Retinal pigment epithelial cell (primary cell): ENCODE data around the gene BLOC1S5.
"Not testable (repeated sequence)": the region's sequence is repeated elsewhere in the genome, so short reads cannot be mapped to it uniquely, and the experiment has no call there.

Experiments used
- DNase-seq: peaks from one replicate; pipeline ENCODE4 v3.0.0-alpha.2; 2010; ENCODE audit warnings: low read depth
- H3K4me3 ChIP-seq: 2 replicates; pipeline ENCODE4 v1.5.1; 2011; ENCODE audit warnings: mild to moderate bottlenecking, low read length, control low read depth, moderate library complexity
- CTCF ChIP-seq: conservative IDR thresholded peaks from 2 replicates; pipeline ENCODE4 v1.5.1; 2011; ENCODE audit warnings: low read depth, low read length, control low read depth, inconsistent platforms

BLOC1S5 gene

GRCh38 chr6:8043221-8043620 lies 21.0 kb downstream of the BLOC1S5 start:
- DNase-seq = no peak
- TF ChIP-seq CTCF = no peak
- no peak overlapping the region for H3K4me3 ChIP-seq

GRCh38 chr6:8041913-8042583 lies 22.1 kb downstream of the BLOC1S5 start:
- no peak for DNase-seq
- no peak overlapping the region for H3K4me3 ChIP-seq
- TF ChIP-seq CTCF = no peak

GRCh38 chr6:8034107-8034506 lies 30.1 kb downstream of the BLOC1S5 start:
- not testable (repeated sequence) for DNase-seq, H3K4me3 ChIP-seq

GRCh38 chr6:8030920-8031319 lies 33.3 kb downstream of the BLOC1S5 start:
- no peak overlapping the region for H3K4me3 ChIP-seq
- TF ChIP-seq CTCF = no peak
- no peak for DNase-seq

- no peak for DNase-seq
- H3K4me3 ChIP-seq = no peak overlapping the region
- TF ChIP-seq CTCF = no peak
Observed at GRCh38 chr6:8029243-8029870, 34.8 kb downstream of the BLOC1S5 start.

GRCh38 chr6:8027965-8028651 lies 36.1 kb downstream of the BLOC1S5 start:
- H3K4me3 ChIP-seq = no peak overlapping the region
- no peak for DNase-seq
- no peak for TF ChIP-seq CTCF

GRCh38 chr6:8026800-8027199 lies 37.4 kb downstream of the BLOC1S5 start:
- no peak for DNase-seq
- H3K4me3 ChIP-seq = no peak overlapping the region
- TF ChIP-seq CTCF = no peak
